Measurements from ENCODE around the gene KRT7.

The KRT7 gene

DNA sequence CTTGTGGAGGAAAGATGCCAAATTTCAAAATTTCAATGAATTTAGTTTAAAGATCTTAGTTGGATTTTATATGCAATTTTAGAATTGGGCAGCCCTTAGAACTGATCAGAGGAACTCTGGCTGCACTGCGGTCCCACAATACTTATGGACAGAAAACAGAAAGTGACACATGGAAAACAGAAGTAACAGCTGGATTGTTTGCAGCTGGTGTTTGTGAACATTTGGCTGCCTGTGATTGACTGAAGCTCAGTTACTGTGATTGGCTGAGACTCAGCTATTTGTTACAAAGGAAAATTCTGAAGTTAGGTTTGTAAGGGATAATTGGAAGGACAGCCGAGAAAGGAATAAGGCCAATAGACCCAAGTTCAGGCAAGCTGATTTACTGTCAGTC, 31.4 kb downstream of the KRT7 start:
- Histone ChIP-seq H3K36me3 (ENCODE audit: control insufficient read depth in 1 of 2, insufficient read depth in 2 of 2, low read length in 2 of 2) (no peaks in the 10 kb centered on the region), H3K9ac (ENCODE audit: low read depth in 1 of 2, low read length in 2 of 2) (no peak overlapping the region), H3K27ac (ENCODE audit: low read depth, low read length) (no peak overlapping the region)

DNA sequence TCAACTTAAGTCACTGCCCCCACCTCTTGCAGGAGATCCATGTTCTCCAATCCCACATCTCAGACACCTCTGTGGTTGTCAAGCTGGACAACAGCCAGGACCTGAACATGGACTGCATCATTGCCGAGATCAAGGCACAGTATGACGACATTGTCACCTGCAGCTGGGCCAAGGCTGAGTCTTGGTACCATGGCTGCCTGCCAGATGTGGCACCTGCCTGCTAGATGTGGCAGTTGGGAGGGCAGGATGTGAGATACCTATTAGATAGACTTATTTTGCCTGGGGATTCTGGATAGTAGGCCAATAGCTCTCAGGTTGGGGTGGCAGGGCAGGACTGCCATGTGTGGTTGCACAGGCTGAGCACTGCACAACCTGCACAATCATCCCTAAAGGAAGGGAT, 33.5 kb downstream of the KRT7 start:
- H3K9ac ChIP-seq (ENCODE audit: low read depth in 1 of 2, low read length in 2 of 2): no peak overlapping the region
- peaks cover 0 to 3% of the 10 kb centered on the region in 2 donors for H3K4me1 ChIP-seq (ENCODE audit: control insufficient read depth in 1 of 2, insufficient read depth in 2 of 2, low read length in 2 of 2)
- no peak overlapping the region for H3K27ac ChIP-seq (ENCODE audit: low read depth, low read length)
- no peak overlapping the region for H3K4me3 ChIP-seq (ENCODE audit: low read depth in 1 of 2, low read length in 2 of 2)
- H3K27me3 ChIP-seq (ENCODE audit: control insufficient read depth in 1 of 2, insufficient read depth in 2 of 2, low read length in 2 of 2): no peaks in the 10 kb centered on the region
- H3K36me3 ChIP-seq (ENCODE audit: control insufficient read depth in 1 of 2, insufficient read depth in 2 of 2, low read length in 2 of 2): no peaks in the 10 kb centered on the region
- peaks cover 10 to 12% of the 10 kb centered on the region in 2 donors for H3K9me3 ChIP-seq (ENCODE audit: control insufficient read depth in 1 of 2, low read length in 2 of 2)

More for the DNA sequence above, 31.4 kb downstream of the KRT7 start:
- no peak overlapping the region for H3K4me3 ChIP-seq (ENCODE audit: low read depth in 1 of 2, low read length in 2 of 2)
- H3K4me1 ChIP-seq (ENCODE audit: control insufficient read depth in 1 of 2, insufficient read depth in 2 of 2, low read length in 2 of 2): peaks cover 0 to 3% of the 10 kb centered on the region in 2 donors
- H3K27me3 ChIP-seq (ENCODE audit: control insufficient read depth in 1 of 2, insufficient read depth in 2 of 2, low read length in 2 of 2): peaks cover 0 to 2% of the 10 kb centered on the region in 2 donors
- H3K9me3 ChIP-seq (ENCODE audit: control insufficient read depth in 1 of 2, low read length in 2 of 2): peaks cover 13 to 18% of the 10 kb centered on the region in 2 donors

DNA sequence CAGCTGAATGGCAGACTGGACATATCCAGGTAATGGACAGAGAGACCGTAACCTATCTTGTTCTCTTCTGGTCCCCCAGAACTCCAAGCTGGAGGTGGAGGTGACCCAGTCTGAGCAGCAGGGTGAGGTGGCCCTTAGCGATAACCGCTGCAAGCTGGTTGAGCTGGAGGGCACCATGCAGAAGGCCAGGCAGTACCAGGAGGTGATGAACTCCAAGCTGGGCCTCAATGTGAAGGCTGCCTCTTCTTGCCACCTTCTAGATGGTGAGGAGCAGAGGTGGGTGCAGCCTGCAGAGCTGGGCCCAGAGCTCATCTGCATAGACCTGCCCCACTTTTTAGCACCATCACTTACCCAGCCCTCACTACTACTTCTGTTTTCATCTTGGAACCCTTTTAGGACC, 34.2 kb downstream of the KRT7 start:
- Histone ChIP-seq H3K4me1 (ENCODE audit: control insufficient read depth in 1 of 2, insufficient read depth in 2 of 2, low read length in 2 of 2) (peaks cover 0 to 3% of the 10 kb centered on the region in 2 donors), H3K4me3 (ENCODE audit: low read depth in 1 of 2, low read length in 2 of 2) (no peak overlapping the region), H3K27me3 (ENCODE audit: control insufficient read depth in 1 of 2, insufficient read depth in 2 of 2, low read length in 2 of 2) (no peaks in the 10 kb centered on the region), H3K9me3 (ENCODE audit: control insufficient read depth in 1 of 2, low read length in 2 of 2) (peaks cover 4% of the 10 kb centered on the region in 2 donors), H3K9ac (ENCODE audit: low read depth in 1 of 2, low read length in 2 of 2) (no peak overlapping the region), H3K36me3 (ENCODE audit: control insufficient read depth in 1 of 2, insufficient read depth in 2 of 2, low read length in 2 of 2) (no peaks in the 10 kb centered on the region), H3K27ac (ENCODE audit: low read depth, low read length) (no peak overlapping the region)

DNA sequence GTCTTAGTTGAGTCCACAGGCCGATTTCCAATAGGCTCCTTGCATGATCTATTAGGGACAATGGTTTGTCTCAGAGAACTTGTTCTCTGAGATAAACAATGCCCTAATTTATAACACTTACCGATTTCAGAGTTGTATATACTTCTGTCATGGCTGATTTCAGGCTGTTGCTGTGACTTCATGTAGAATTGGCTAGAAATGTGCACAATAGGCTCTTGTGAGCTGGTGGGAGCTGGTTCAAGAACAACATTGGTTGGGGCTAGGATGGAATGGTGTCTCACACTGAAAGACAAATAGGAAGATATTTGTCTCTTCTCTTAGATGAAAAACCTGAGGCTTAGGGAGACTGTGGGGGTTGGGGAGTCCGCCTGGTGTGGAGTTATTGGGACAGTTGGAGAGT, 34.7 kb downstream of the KRT7 start:
- Histone ChIP-seq H3K27ac (ENCODE audit: low read depth, low read length) (no peak overlapping the region), H3K4me3 (ENCODE audit: low read depth in 1 of 2, low read length in 2 of 2) (no peak overlapping the region), H3K9ac (ENCODE audit: low read depth in 1 of 2, low read length in 2 of 2) (no peak overlapping the region), H3K9me3 (ENCODE audit: control insufficient read depth in 1 of 2, low read length in 2 of 2) (peaks cover 0 to under 1% of the 10 kb centered on the region in 2 donors), H3K27me3 (ENCODE audit: control insufficient read depth in 1 of 2, insufficient read depth in 2 of 2, low read length in 2 of 2) (no peaks in the 10 kb centered on the region), H3K4me1 (ENCODE audit: control insufficient read depth in 1 of 2, insufficient read depth in 2 of 2, low read length in 2 of 2) (peaks cover 0 to 3% of the 10 kb centered on the region in 2 donors), H3K36me3 (ENCODE audit: control insufficient read depth in 1 of 2, insufficient read depth in 2 of 2, low read length in 2 of 2) (no peaks in the 10 kb centered on the region)

DNA sequence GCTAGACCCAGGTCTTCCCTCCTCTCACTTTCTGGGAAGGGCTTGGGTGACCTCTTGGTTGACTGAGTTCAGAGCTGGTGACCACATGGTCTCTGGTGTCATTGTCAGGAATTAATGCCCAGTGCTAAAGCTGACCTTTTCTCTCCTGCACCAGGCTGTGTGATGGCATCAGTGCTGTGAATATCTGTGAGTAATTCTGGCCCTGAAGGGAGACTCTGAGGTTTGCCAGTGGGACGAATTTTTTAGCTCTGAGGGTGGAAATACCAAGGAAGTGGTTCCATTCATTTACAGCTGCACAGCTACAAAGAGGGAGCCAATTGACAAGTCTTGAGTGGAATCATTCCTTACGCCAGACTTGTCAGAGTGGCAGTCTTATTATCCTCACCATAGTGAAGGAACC, 35.2 kb downstream of the KRT7 start:
- H3K27ac ChIP-seq (ENCODE audit: low read depth, low read length): no peak overlapping the region
- no peaks in the 10 kb centered on the region for H3K9me3 ChIP-seq (ENCODE audit: control insufficient read depth in 1 of 2, low read length in 2 of 2)
- H3K36me3 ChIP-seq (ENCODE audit: control insufficient read depth in 1 of 2, insufficient read depth in 2 of 2, low read length in 2 of 2): no peaks in the 10 kb centered on the region
- no peak overlapping the region for H3K9ac ChIP-seq (ENCODE audit: low read depth in 1 of 2, low read length in 2 of 2)
- H3K27me3 ChIP-seq (ENCODE audit: control insufficient read depth in 1 of 2, insufficient read depth in 2 of 2, low read length in 2 of 2): no peaks in the 10 kb centered on the region
- H3K4me3 ChIP-seq (ENCODE audit: low read depth in 1 of 2, low read length in 2 of 2): no peak overlapping the region
- H3K4me1 ChIP-seq (ENCODE audit: control insufficient read depth in 1 of 2, insufficient read depth in 2 of 2, low read length in 2 of 2): peaks cover 0 to 3% of the 10 kb centered on the region in 2 donors

DNA sequence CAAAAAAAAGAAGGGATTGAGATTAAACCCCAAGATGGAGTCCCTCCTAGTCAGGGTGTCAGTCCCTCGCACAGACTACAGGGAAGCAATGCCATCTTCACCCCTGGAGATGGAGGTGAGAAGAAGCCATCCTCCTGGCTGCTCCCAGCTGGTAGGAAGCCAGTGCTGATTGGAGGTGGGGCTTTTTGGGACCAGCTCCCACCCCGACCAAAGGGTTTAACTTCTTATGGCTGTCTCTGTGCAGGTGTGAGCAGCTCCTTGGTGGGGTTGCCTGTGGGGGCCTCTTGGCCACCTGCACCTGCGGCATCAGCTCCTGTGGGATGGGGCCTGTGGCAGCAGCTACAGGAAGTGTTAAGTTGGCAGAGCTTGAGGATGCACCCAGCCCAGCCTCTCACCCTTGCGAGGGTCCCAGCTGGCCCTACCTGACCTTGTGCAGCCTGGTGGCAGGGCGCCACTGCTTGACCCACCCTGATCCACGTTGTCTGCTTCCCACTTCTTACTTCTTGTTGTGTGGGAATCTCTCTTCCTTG, 37.6 kb downstream of the KRT7 start:
- Histone ChIP-seq H3K36me3 (ENCODE audit: control insufficient read depth in 1 of 2, insufficient read depth in 2 of 2, low read length in 2 of 2) (no peaks in the 10 kb centered on the region), H3K4me1 (ENCODE audit: control insufficient read depth in 1 of 2, insufficient read depth in 2 of 2, low read length in 2 of 2) (no peaks in the 10 kb centered on the region), H3K27ac (ENCODE audit: low read depth, low read length) (no peak overlapping the region), H3K27me3 (ENCODE audit: control insufficient read depth in 1 of 2, insufficient read depth in 2 of 2, low read length in 2 of 2) (no peaks in the 10 kb centered on the region), H3K9ac (ENCODE audit: low read depth in 1 of 2, low read length in 2 of 2) (no peak overlapping the region), H3K9me3 (ENCODE audit: control insufficient read depth in 1 of 2, low read length in 2 of 2) (no peaks in the 10 kb centered on the region), H3K4me3 (ENCODE audit: low read depth in 1 of 2, low read length in 2 of 2) (no peak overlapping the region)

DNA sequence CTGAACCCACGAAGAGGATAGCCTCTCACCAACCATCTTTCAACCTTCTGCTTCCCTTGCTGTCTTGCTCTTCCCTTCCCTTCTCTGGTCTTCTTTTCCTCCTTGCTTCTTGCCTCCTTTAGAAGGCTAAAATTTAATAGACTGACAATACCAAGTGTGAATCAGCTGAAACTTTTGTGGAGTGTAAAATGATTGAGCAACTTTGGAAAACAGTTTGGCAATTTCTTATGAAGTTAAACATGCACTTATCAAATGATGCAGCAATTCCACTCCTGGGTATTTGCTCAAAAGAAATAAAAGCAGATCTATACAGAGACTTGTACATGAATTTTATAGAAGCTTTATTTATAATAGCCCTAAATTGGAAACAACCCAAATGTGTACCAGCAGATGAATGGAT, 38.1 kb downstream of the KRT7 start:
- Histone ChIP-seq H3K27me3 (ENCODE audit: control insufficient read depth in 1 of 2, insufficient read depth in 2 of 2, low read length in 2 of 2) (no peaks in the 10 kb centered on the region), H3K27ac (ENCODE audit: low read depth, low read length) (no peak overlapping the region), H3K9me3 (ENCODE audit: control insufficient read depth in 1 of 2, low read length in 2 of 2) (no peaks in the 10 kb centered on the region), H3K36me3 (ENCODE audit: control insufficient read depth in 1 of 2, insufficient read depth in 2 of 2, low read length in 2 of 2) (no peaks in the 10 kb centered on the region), H3K4me1 (ENCODE audit: control insufficient read depth in 1 of 2, insufficient read depth in 2 of 2, low read length in 2 of 2) (no peaks in the 10 kb centered on the region), H3K9ac (ENCODE audit: low read depth in 1 of 2, low read length in 2 of 2) (no peak overlapping the region), H3K4me3 (ENCODE audit: low read depth in 1 of 2, low read length in 2 of 2) (no peak overlapping the region)

DNA sequence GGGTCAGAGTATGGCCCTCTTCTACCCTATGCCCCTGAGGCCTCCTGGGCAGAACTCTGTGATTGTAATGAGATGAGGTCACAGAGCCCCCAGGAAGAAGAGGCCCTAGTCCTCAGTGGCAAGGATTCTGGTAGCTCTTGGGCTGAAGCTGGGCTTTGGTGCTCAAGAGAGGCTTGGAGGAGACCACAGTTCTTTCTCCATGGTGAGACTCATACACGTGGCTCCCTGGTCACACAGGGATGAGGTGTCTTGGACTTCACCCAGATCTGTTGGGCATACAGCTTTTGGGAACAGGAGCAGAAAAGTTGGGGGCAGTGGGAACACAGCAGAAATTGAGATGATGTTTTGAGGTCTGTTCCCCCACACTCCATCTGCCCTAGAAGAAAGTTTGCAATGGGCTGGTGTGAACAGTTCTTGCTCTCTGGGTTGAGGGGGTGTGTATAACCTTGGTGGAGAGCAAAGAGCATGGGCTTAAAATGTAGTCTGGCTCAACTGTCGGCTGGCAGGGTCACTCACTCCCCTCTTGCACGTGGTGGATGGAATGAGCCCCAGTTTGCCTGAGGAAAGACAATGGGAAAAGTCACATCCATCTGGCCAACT, 41.6 kb downstream of the KRT7 start, which contains the start of gene KRT86:
KRT86 (plus strand) TSS at position 125 of the 600 bp plus-strand sequence. CDS start 27,272 bp downstream, outside the sequence.
- H3K36me3 ChIP-seq (ENCODE audit: control insufficient read depth in 1 of 2, insufficient read depth in 2 of 2, low read length in 2 of 2): no peaks in the 10 kb centered on the region

DNA sequence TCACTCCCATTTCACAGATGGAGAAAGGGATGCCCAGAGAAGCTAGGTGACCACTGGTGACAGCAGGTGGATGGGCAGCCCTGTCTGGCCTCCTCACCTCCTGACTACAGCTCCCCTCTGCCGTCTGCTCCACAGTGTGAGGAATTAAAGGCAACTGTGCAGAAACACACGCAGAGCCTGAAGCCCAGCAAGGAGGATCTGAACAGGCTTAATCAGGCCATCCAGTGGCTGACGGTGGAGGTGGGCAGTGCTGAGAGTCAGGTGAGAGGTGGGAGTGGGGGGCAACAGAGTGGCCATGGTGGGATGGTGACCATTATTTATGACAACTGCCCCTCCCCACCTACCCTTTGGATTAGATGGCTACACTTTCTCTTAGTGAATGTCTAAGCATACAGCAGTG, 42.6 kb downstream of the KRT7 start:
- Histone ChIP-seq H3K27ac (ENCODE audit: low read depth, low read length) (no peak overlapping the region), H3K9ac (ENCODE audit: low read depth in 1 of 2, low read length in 2 of 2) (no peak overlapping the region)

More for the DNA sequence above, 41.6 kb downstream of the KRT7 start, which contains the start of gene KRT86:
- H3K9ac ChIP-seq (ENCODE audit: low read depth in 1 of 2, low read length in 2 of 2): no peak within 1 kb of the TSS
- peaks cover 11 to 15% of the 10 kb centered on the region in 2 donors for H3K4me1 ChIP-seq (ENCODE audit: control insufficient read depth in 1 of 2, insufficient read depth in 2 of 2, low read length in 2 of 2)
- no peak within 1 kb of the TSS for H3K4me3 ChIP-seq (ENCODE audit: low read depth in 1 of 2, low read length in 2 of 2)
- H3K27me3 ChIP-seq (ENCODE audit: control insufficient read depth in 1 of 2, insufficient read depth in 2 of 2, low read length in 2 of 2): peaks cover 0 to 6% of the 10 kb centered on the region in 2 donors
- no peak within 1 kb of the TSS for H3K27ac ChIP-seq (ENCODE audit: low read depth, low read length)
- H3K9me3 ChIP-seq (ENCODE audit: control insufficient read depth in 1 of 2, low read length in 2 of 2): no peaks in the 10 kb centered on the region

DNA sequence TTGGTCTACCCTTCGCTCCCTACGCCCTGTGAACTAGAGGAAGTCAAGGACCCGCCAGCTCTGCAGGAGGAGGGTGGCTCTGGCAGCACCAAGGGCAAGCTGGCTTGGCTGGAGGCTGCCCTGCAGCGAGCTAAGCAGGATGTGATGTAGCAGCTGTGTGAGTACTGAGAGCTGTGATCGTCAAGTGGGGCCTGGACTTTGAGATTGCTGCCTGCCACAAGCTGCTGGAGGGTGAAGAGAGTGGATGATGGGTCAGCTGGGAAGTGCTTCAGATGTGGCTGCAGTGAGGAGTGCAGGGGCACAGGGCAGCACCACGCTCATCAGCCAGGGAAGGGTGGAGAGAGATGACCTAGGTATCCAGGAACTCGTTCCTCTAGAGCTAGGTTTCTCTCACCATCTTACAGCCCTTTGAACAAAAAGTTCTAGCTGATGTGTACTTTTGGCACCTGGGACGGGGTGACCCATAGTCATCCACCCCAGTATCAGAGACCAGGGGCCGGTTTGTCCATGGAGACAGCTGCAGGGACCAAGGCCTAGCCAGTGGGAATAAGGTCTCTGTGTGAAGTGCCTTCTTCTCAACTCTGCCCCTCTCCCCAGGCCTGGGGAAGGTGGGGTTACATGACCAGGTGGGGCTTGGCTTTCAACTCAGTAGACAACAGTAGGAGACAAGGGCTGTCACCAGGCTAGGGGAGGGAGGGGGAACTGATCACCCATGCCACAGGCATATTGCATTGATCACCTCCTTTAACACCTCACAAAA, 44.6 kb downstream of the KRT7 start:
- Histone ChIP-seq H3K9ac (ENCODE audit: low read depth in 1 of 2, low read length in 2 of 2) (no peak overlapping the region), H3K9me3 (ENCODE audit: control insufficient read depth in 1 of 2, low read length in 2 of 2) (no peaks in the 10 kb centered on the region), H3K27ac (ENCODE audit: low read depth, low read length) (no peak overlapping the region)

More for the DNA sequence above, 42.6 kb downstream of the KRT7 start:
- Histone ChIP-seq H3K36me3 (ENCODE audit: control insufficient read depth in 1 of 2, insufficient read depth in 2 of 2, low read length in 2 of 2) (no peaks in the 10 kb centered on the region), H3K27me3 (ENCODE audit: control insufficient read depth in 1 of 2, insufficient read depth in 2 of 2, low read length in 2 of 2) (peaks cover 0 to 6% of the 10 kb centered on the region in 2 donors), H3K9me3 (ENCODE audit: control insufficient read depth in 1 of 2, low read length in 2 of 2) (no peaks in the 10 kb centered on the region), H3K4me1 (ENCODE audit: control insufficient read depth in 1 of 2, insufficient read depth in 2 of 2, low read length in 2 of 2) (peaks cover 11 to 20% of the 10 kb centered on the region in 2 donors), H3K4me3 (ENCODE audit: low read depth in 1 of 2, low read length in 2 of 2) (no peak overlapping the region)

More for the DNA sequence above, 44.6 kb downstream of the KRT7 start:
- Histone ChIP-seq H3K4me1 (ENCODE audit: control insufficient read depth in 1 of 2, insufficient read depth in 2 of 2, low read length in 2 of 2) (peaks cover 11 to 23% of the 10 kb centered on the region in 2 donors), H3K36me3 (ENCODE audit: control insufficient read depth in 1 of 2, insufficient read depth in 2 of 2, low read length in 2 of 2) (no peaks in the 10 kb centered on the region), H3K27me3 (ENCODE audit: control insufficient read depth in 1 of 2, insufficient read depth in 2 of 2, low read length in 2 of 2) (peaks cover 0 to 6% of the 10 kb centered on the region in 2 donors), H3K4me3 (ENCODE audit: low read depth in 1 of 2, low read length in 2 of 2) (no peak overlapping the region)

Measured in duodenal mucosa (tissue), 2 donors.